Gastroesophageal sphincter (tissue), 3 donors: ENCODE measurements around the gene TCP1.

ENCODE experiments used
- EP300 ChIP-seq: sonication (generic); formaldehyde crosslinking; IDR thresholded peaks from one replicate; pipeline ENCODE4 v1.6.1; 2017; ENCODE audit warnings: antibody characterized with exemption, mild to moderate bottlenecking
- POLR2A ChIP-seq, 2 donors: fragments of 450-650 bp; IDR thresholded peaks; one replicate each; pipeline ENCODE4 v1.6.1; 2017; ENCODE audit warnings: antibody characterized with exemption in 2 of 2, mild to moderate bottlenecking in 2 of 2, moderate library complexity in 1 of 2
- POLR2AphosphoS5 ChIP-seq: sonication (generic); formaldehyde crosslinking; IDR thresholded peaks from one replicate; pipeline ENCODE4 v1.6.1; 2017; ENCODE audit warnings: antibody characterized with exemption
- TF ChIP-seq, protein P1 (sequence below), 4 experiments: fragments of 200-600 bp in 2 of 4; fragments of 450-650 bp in 2 of 4; sonication (generic) in 1 of 4; IDR thresholded peaks; one replicate each; pipeline ENCODE4 v1.5.1; 2017 to 2019; ENCODE audit warnings: antibody characterized with exemption in 4 of 4, mild to moderate bottlenecking in 2 of 4, moderate library complexity in 2 of 4

DNA sequence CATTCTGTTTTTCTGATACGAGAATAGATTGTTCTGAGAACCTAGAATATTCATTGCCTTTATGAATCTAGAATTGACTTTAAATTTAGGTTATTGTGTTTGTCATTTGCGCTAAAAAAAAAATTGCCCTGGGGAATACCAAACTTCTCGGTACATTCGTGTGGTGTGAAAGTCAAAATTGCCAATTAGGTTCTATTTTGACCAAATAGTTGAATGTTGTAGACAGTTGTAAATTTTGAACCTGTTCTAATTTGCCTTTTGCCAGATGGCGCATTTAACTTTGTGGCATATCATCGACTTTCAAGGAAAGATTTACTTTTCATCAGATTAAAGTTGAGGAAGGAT, 59.1 kb downstream of the TCP1 start:
- TF ChIP-seq, protein P1, sequence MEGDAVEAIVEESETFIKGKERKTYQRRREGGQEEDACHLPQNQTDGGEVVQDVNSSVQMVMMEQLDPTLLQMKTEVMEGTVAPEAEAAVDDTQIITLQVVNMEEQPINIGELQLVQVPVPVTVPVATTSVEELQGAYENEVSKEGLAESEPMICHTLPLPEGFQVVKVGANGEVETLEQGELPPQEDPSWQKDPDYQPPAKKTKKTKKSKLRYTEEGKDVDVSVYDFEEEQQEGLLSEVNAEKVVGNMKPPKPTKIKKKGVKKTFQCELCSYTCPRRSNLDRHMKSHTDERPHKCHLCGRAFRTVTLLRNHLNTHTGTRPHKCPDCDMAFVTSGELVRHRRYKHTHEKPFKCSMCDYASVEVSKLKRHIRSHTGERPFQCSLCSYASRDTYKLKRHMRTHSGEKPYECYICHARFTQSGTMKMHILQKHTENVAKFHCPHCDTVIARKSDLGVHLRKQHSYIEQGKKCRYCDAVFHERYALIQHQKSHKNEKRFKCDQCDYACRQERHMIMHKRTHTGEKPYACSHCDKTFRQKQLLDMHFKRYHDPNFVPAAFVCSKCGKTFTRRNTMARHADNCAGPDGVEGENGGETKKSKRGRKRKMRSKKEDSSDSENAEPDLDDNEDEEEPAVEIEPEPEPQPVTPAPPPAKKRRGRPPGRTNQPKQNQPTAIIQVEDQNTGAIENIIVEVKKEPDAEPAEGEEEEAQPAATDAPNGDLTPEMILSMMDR (IDR thresholded peaks at IDR 0.05), result no peak
- no peak for TF ChIP-seq EP300
- no peak for TF ChIP-seq POLR2A (IDR thresholded peaks at IDR 0.05)
- TF ChIP-seq POLR2AphosphoS5, result no peak
